Measurements from ENCODE around the gene C7. TPM values are rescaled to one million over a fixed set of nuclear protein-coding genes. Genes with fewer than 3 reads are reported as not detected.
A peak's percentile ranks its signal among the peaks of the same experiment; 100 is the strongest.
"Not testable (repeated sequence)": the region's sequence is repeated elsewhere in the genome, so short reads cannot be mapped to it uniquely, and the experiment has no call there.

C7 gene
- total RNA-seq, 1 donor from 2014 or later, result not detected

- DNase-seq (ENCODE audit: extremely low spot score, unreplicated experiment), result peak; percentile 21
- no peak for TF ChIP-seq CTCF (IDR thresholded peaks at IDR 0.05)
- Mint-ChIP-seq H3K9me3 (ENCODE audit: unreplicated experiment) (no peaks in the 10 kb centered on the region), H3K27ac (ENCODE audit: unreplicated experiment) (no peak overlapping the region), H3K27me3 (ENCODE audit: unreplicated experiment) (peaks cover 47% of the 10 kb centered on the region), H3K36me3 (ENCODE audit: unreplicated experiment) (no peaks in the 10 kb centered on the region), H3K4me3 (ENCODE audit: unreplicated experiment) (no peak overlapping the region), H3K4me1 (ENCODE audit: unreplicated experiment) (no peaks in the 10 kb centered on the region)
Observed at GRCh38 chr5:40873286-40873880, 35.9 kb upstream of the C7 start.

- H3K4me1 Mint-ChIP-seq (ENCODE audit: unreplicated experiment), result no peaks in the 10 kb centered on the region
Observed at GRCh38 chr5:40875958-40876357, 33.3 kb upstream of the C7 start.

GRCh38 chr5:40877371-40877988 is 31.8 kb upstream of the C7 start:
- DNase-seq (ENCODE audit: extremely low spot score, unreplicated experiment), result no peak
- Mint-ChIP-seq H3K4me3 (ENCODE audit: unreplicated experiment) (no peak overlapping the region), H3K9me3 (ENCODE audit: unreplicated experiment) (no peaks in the 10 kb centered on the region)

More at GRCh38 chr5:40875958-40876357, 33.3 kb upstream of the C7 start:
- H3K4me3 Mint-ChIP-seq (ENCODE audit: unreplicated experiment), result no peak overlapping the region
- H3K27me3 Mint-ChIP-seq (ENCODE audit: unreplicated experiment), result peaks cover 34% of the 10 kb centered on the region
- no peaks in the 10 kb centered on the region for H3K36me3 Mint-ChIP-seq (ENCODE audit: unreplicated experiment)
- no peaks in the 10 kb centered on the region for H3K9me3 Mint-ChIP-seq (ENCODE audit: unreplicated experiment)
- H3K27ac Mint-ChIP-seq (ENCODE audit: unreplicated experiment), result no peak overlapping the region
- no peak for DNase-seq (ENCODE audit: extremely low spot score, unreplicated experiment)
- no peak for TF ChIP-seq CTCF (IDR thresholded peaks at IDR 0.05)

GRCh38 chr5:40879163-40879942 is 29.9 kb upstream of the C7 start:
- Mint-ChIP-seq H3K4me3 (ENCODE audit: unreplicated experiment) (no peak overlapping the region), H3K27me3 (ENCODE audit: unreplicated experiment) (peaks cover 32% of the 10 kb centered on the region), H3K9me3 (ENCODE audit: unreplicated experiment) (no peaks in the 10 kb centered on the region), H3K36me3 (ENCODE audit: unreplicated experiment) (no peaks in the 10 kb centered on the region), H3K4me1 (ENCODE audit: unreplicated experiment) (no peaks in the 10 kb centered on the region), H3K27ac (ENCODE audit: unreplicated experiment) (no peak overlapping the region)
- no peak for DNase-seq (ENCODE audit: extremely low spot score, unreplicated experiment)
- TF ChIP-seq CTCF (IDR thresholded peaks at IDR 0.05), result peak; percentile 64

More at GRCh38 chr5:40877371-40877988, 31.8 kb upstream of the C7 start:
- Mint-ChIP-seq H3K4me1 (ENCODE audit: unreplicated experiment) (no peaks in the 10 kb centered on the region), H3K27me3 (ENCODE audit: unreplicated experiment) (peaks cover 35% of the 10 kb centered on the region), H3K27ac (ENCODE audit: unreplicated experiment) (no peak overlapping the region), H3K36me3 (ENCODE audit: unreplicated experiment) (no peaks in the 10 kb centered on the region)
- no peak for TF ChIP-seq CTCF (IDR thresholded peaks at IDR 0.05)

GRCh38 chr5:40882291-40882690 is 27.0 kb upstream of the C7 start:
- Mint-ChIP-seq H3K4me1 (ENCODE audit: unreplicated experiment) (no peaks in the 10 kb centered on the region), H3K4me3 (ENCODE audit: unreplicated experiment) (no peak overlapping the region), H3K27me3 (ENCODE audit: unreplicated experiment) (peaks cover 27% of the 10 kb centered on the region), H3K9me3 (ENCODE audit: unreplicated experiment) (no peaks in the 10 kb centered on the region), H3K27ac (ENCODE audit: unreplicated experiment) (no peak overlapping the region), H3K36me3 (ENCODE audit: unreplicated experiment) (no peaks in the 10 kb centered on the region)
- no peak for DNase-seq (ENCODE audit: extremely low spot score, unreplicated experiment)
- no peak for TF ChIP-seq CTCF (IDR thresholded peaks at IDR 0.05)

GRCh38 chr5:40883051-40883450 is 26.2 kb upstream of the C7 start:
- H3K4me1 Mint-ChIP-seq (ENCODE audit: unreplicated experiment); H3K36me3 Mint-ChIP-seq (ENCODE audit: unreplicated experiment); H3K9me3 Mint-ChIP-seq (ENCODE audit: unreplicated experiment); DNase-seq (ENCODE audit: extremely low spot score, unreplicated experiment); H3K4me3 Mint-ChIP-seq (ENCODE audit: unreplicated experiment); H3K27ac Mint-ChIP-seq (ENCODE audit: unreplicated experiment): not testable (repeated sequence)
- peaks cover 30% of the 10 kb centered on the region for H3K27me3 Mint-ChIP-seq (ENCODE audit: unreplicated experiment)
